ENCODE data around the gene CELF4. TPM values are rescaled to one million over a fixed set of nuclear protein-coding genes. Genes with fewer than 3 reads are reported as not detected.

CELF4 gene
- total and polyA plus RNA-seq, 7 donors: 0.60 to 5.0 (median 1.8) TPM; not detected in 1

- no peak for DNase-seq
- H3K9me3 ChIP-seq: no peaks in the 10 kb centered on the region
- H3K4me1 ChIP-seq: no peaks in the 10 kb centered on the region
- no peak for TF ChIP-seq CTCF (IDR thresholded peaks at IDR 0.05)
- TF ChIP-seq EP300 (IDR thresholded peaks at IDR 0.05): no peak
- TF ChIP-seq POLR2A (IDR thresholded peaks at IDR 0.05): no peak
- TF ChIP-seq POLR2AphosphoS5 (IDR thresholded peaks at IDR 0.05): no peak
- intact Hi-C loops (cut with DNase I): no loop called here
- H3K36me3 ChIP-seq: no peaks in the 10 kb centered on the region
- no peak overlapping the region for H3K4me3 ChIP-seq
- H3K27ac ChIP-seq: no peak overlapping the region
- H3K27me3 ChIP-seq: peaks cover 0 to 2% (median 0%) of the 10 kb centered on the region in 3 donors
- 68% methylated on average over 11 of the region's 11 CpGs for WGBS, 2 donors
Measured at GRCh38 chr18:37378336-37379010, 187.1 kb downstream of the CELF4 start.

- 26 to 67% methylated on average over 7 of the region's 7 CpGs for WGBS, 2 donors
- H3K9me3 ChIP-seq: no peaks in the 10 kb centered on the region
- H3K4me3 ChIP-seq: no peak overlapping the region
- DNase-seq: no peak
- no peak for TF ChIP-seq POLR2A (IDR thresholded peaks at IDR 0.05)
- intact Hi-C loops (cut with DNase I): no loop called here
- H3K4me1 ChIP-seq: no peaks in the 10 kb centered on the region
- peaks cover 0 to 3% (median 0%) of the 10 kb centered on the region in 3 donors for H3K27me3 ChIP-seq
- H3K27ac ChIP-seq: no peak overlapping the region
- H3K36me3 ChIP-seq: no peaks in the 10 kb centered on the region
Measured at GRCh38 chr18:37375181-37375580, 190.4 kb downstream of the CELF4 start.

DNA sequence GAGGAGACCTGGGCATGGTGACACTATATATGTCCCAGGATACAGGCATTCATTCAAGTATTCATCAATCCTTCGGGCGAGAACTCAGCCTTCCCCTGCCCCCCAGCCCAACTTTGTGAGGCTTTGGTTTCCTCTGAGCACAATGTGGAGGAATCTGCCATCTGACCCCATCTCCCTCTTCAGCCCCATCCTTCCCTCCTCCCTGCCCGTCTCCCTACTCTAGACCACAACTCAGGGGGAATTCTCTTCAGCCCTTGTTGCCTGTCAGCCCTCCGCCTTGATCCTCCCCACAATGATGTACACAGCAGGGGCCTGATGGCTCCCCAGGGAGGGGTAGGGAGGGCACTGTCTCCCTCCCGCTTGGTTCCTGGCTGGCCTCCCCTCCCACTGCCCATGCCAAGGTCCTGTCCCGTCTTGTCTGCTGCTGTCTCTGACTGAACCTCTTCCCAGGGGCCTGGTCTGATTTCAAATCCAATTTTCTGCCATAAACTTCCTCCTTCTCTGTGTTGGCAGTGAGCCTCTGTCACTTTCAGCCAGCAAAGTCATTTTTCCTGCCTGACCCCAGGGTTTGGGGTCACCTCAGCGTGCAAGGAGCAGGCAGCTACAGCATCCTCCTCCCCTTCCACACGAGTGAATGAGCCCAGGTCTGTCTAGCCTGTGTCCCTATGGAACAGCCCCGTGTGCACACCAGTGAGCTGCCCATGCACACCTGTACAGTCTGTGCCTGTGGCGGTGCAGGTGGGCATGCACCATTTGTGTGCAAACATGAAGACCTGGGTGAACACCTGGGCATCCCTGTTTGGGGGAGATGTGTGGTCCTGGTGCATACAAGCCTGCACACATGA lies 197.3 kb downstream of the CELF4 start:
- H3K9me3 ChIP-seq: no peaks in the 10 kb centered on the region
- H3K4me1 ChIP-seq: no peaks in the 10 kb centered on the region
- intact Hi-C loops (cut with DNase I): no loop called here
- no peak overlapping the region for H3K27ac ChIP-seq
- no peaks in the 10 kb centered on the region for H3K27me3 ChIP-seq
- H3K4me3 ChIP-seq: no peak overlapping the region
- no peak for TF ChIP-seq POLR2AphosphoS5 (IDR thresholded peaks at IDR 0.05)
- TF ChIP-seq EP300 (IDR thresholded peaks at IDR 0.05): no peak
- TF ChIP-seq CTCF (IDR thresholded peaks at IDR 0.05): no peak
- no peak for TF ChIP-seq POLR2A (IDR thresholded peaks at IDR 0.05)
- 59 to 65% methylated on average over 10 of the region's 10 CpGs for WGBS, 2 donors
- H3K36me3 ChIP-seq: no peaks in the 10 kb centered on the region
- DNase-seq: no peak

- Histone ChIP-seq H3K27me3 (peaks cover 0 to 7% (median 0%) of the 10 kb centered on the region in 3 donors), H3K27ac (no peak overlapping the region), H3K4me1 (no peaks in the 10 kb centered on the region), H3K4me3 (no peak overlapping the region), H3K36me3 (no peaks in the 10 kb centered on the region), H3K9me3 (no peaks in the 10 kb centered on the region)
- intact Hi-C loops (cut with DNase I): no loop called here
- WGBS, 2 donors: 51 to 72% methylated on average over 2 of the region's 2 CpGs
- DNase-seq: no peak
- no peak for TF ChIP-seq EP300 (IDR thresholded peaks at IDR 0.05)
- no peak for TF ChIP-seq CTCF (IDR thresholded peaks at IDR 0.05)
- TF ChIP-seq POLR2A (IDR thresholded peaks at IDR 0.05): no peak
- TF ChIP-seq POLR2AphosphoS5 (IDR thresholded peaks at IDR 0.05): no peak
Measured at GRCh38 chr18:37364237-37364636, 201.4 kb downstream of the CELF4 start.

- WGBS, 2 donors: 15 to 27% methylated on average over 21 of the region's 21 CpGs
- no peak for DNase-seq
- H3K4me3 ChIP-seq: no peak overlapping the region
- intact Hi-C loops (cut with DNase I): no loop called here
- peaks cover 0 to 7% (median 0%) of the 10 kb centered on the region in 3 donors for H3K27me3 ChIP-seq
- no peak overlapping the region for H3K27ac ChIP-seq
- H3K36me3 ChIP-seq: no peaks in the 10 kb centered on the region
- no peaks in the 10 kb centered on the region for H3K4me1 ChIP-seq
- TF ChIP-seq CTCF (IDR thresholded peaks at IDR 0.05) (no peak), POLR2AphosphoS5 (IDR thresholded peaks at IDR 0.05) (no peak), POLR2A (IDR thresholded peaks at IDR 0.05) (no peak), EP300 (IDR thresholded peaks at IDR 0.05) (no peak)
- no peaks in the 10 kb centered on the region for H3K9me3 ChIP-seq
Measured at GRCh38 chr18:37362158-37362890, 203.3 kb downstream of the CELF4 start.
